Thymus (tissue), 14 donors: ENCODE measurements around the gene SFT2D2. TPM values are rescaled to one million over a fixed set of nuclear protein-coding genes. Genes with fewer than 3 reads are reported as not detected.
"Not testable (repeated sequence)": the region's sequence is repeated elsewhere in the genome, so short reads cannot be mapped to it uniquely, and the experiment has no call there.

ENCODE experiments used
- DNase-seq, 9 donors: peaks; one replicate each; pipeline ENCODE4 v3.0.0-alpha.2; 2013; ENCODE audit warnings: low spot score in 9 of 9, low read depth in 6 of 9, missing footprints in 1 of 9
- H3K27ac ChIP-seq, 2 donors: one replicate each; pipeline ENCODE4 v1.5.1; 2013; ENCODE audit warnings: control low read depth in 1 of 2, low read depth in 1 of 2, low read length in 1 of 2, mild to moderate bottlenecking in 1 of 2, moderate library complexity in 1 of 2
- H3K27me3 ChIP-seq, 2 donors: one replicate each; pipeline ENCODE4 v1.5.1; 2013; ENCODE audit warnings: low read length in 1 of 2; ENCODE audit not compliant: control insufficient read depth in 2 of 2, insufficient read depth in 1 of 2
- H3K36me3 ChIP-seq, 2 donors: one replicate each; pipeline ENCODE4 v1.5.1; 2013; ENCODE audit warnings: low read length in 1 of 2, mild to moderate bottlenecking in 1 of 2, moderate library complexity in 1 of 2; ENCODE audit not compliant: control insufficient read depth in 2 of 2, insufficient read depth in 2 of 2
- H3K4me1 ChIP-seq, 2 donors: one replicate each; pipeline ENCODE4 v1.5.1; 2013; ENCODE audit warnings: low read length in 2 of 2; ENCODE audit not compliant: control insufficient read depth in 2 of 2, insufficient read depth in 2 of 2
- H3K4me3 ChIP-seq, 2 donors: one replicate each; pipeline ENCODE4 v1.5.1; 2013; ENCODE audit warnings: low read length in 2 of 2, control low read depth in 1 of 2, mild to moderate bottlenecking in 1 of 2
- H3K9me3 ChIP-seq, 2 donors: one replicate each; pipeline ENCODE4 v1.5.1; 2013; ENCODE audit warnings: low read length in 1 of 2, mild to moderate bottlenecking in 1 of 2; ENCODE audit not compliant: control insufficient read depth in 2 of 2, insufficient read depth in 1 of 2
- WGBS: extraction: QIAGEN DNeasy Blood & Tissue Kit; methylation state at CpG from one replicate; pipeline ENCODE4 v1.1.7; 2013; 5-methylcytosine and 5-hydroxymethylcytosine counted together
- long read RNA-seq, 10 donors: transcript quantifications; one replicate each; lab custom pipeline, GENCODE V29; 2026
- polyA plus RNA-seq: library from polyadenylated mRNA; stranded (reverse); fragments of 200-250 nt; gene quantifications from one replicate; pipeline ENCODE4 v1.2.3, GENCODE V29; 2013
- total RNA-seq: library from RNA; stranded (reverse); fragments of 120-200 nt; gene quantifications from one replicate; pipeline ENCODE4 v1.2.4, GENCODE V29; 2013
- donor health status: healthy.

SFT2D2 gene
- 12.6 TPM for total RNA-seq
- polyA plus RNA-seq = 11.0 TPM
- long read RNA-seq, donor 1 = 0 reads
- long read RNA-seq, donor 2, full-length matches to known transcripts = 8 of 8 reads
- long read RNA-seq, donor 2, partial matches to known transcripts = 0 of 8 reads
- long read RNA-seq, donor 2, other reads (novel, unspliced or antisense) = 0 of 8 reads
- long read RNA-seq, donor 3, full-length matches to known transcripts = 1 of 1 reads
- long read RNA-seq, donor 3, partial matches to known transcripts = 0 of 1 reads
- long read RNA-seq, donor 3, other reads (novel, unspliced or antisense) = 0 of 1 reads
- long read RNA-seq, donor 4, full-length matches to known transcripts = 2 of 2 reads
- long read RNA-seq, donor 4, partial matches to known transcripts = 0 of 2 reads
- long read RNA-seq, donor 4, other reads (novel, unspliced or antisense) = 0 of 2 reads
- long read RNA-seq, donor 5, full-length matches to known transcripts = 6 of 6 reads
- long read RNA-seq, donor 5, partial matches to known transcripts = 0 of 6 reads
- long read RNA-seq, donor 5, other reads (novel, unspliced or antisense) = 0 of 6 reads
- long read RNA-seq, donor 6, full-length matches to known transcripts = 3 of 3 reads
- long read RNA-seq, donor 6, partial matches to known transcripts = 0 of 3 reads
- long read RNA-seq, donor 6, other reads (novel, unspliced or antisense) = 0 of 3 reads
- long read RNA-seq, donor 7, full-length matches to known transcripts = 2 of 2 reads
- long read RNA-seq, donor 7, partial matches to known transcripts = 0 of 2 reads
- long read RNA-seq, donor 7, other reads (novel, unspliced or antisense) = 0 of 2 reads
- long read RNA-seq, donor 8, full-length matches to known transcripts = 3 of 3 reads
- long read RNA-seq, donor 8, partial matches to known transcripts = 0 of 3 reads
- long read RNA-seq, donor 8, other reads (novel, unspliced or antisense) = 0 of 3 reads
- long read RNA-seq, donor 9, full-length matches to known transcripts = 1 of 1 reads
- long read RNA-seq, donor 9, partial matches to known transcripts = 0 of 1 reads
- long read RNA-seq, donor 9, other reads (novel, unspliced or antisense) = 0 of 1 reads
- long read RNA-seq, donor 10, full-length matches to known transcripts = 1 of 1 reads
- long read RNA-seq, donor 10, partial matches to known transcripts = 0 of 1 reads
- long read RNA-seq, donor 10, other reads (novel, unspliced or antisense) = 0 of 1 reads

- peak within 1 kb of the TSS; percentile 68 to 90 for H3K4me3 ChIP-seq
- no peaks in the 10 kb centered on the region for H3K27me3 ChIP-seq
- peaks cover 0 to 3% of the 10 kb centered on the region in 2 donors for H3K9me3 ChIP-seq
- peak within 1 kb of the TSS; percentile 77 to 81 for H3K27ac ChIP-seq
- peaks cover 9 to 10% of the 10 kb centered on the region in 2 donors for H3K36me3 ChIP-seq
- WGBS = 2% methylated on average over 58 of the region's 58 CpGs
- DNase-seq = peak; percentile 46 to 91 (median 77)
- peaks cover 17 to 34% of the 10 kb centered on the region in 2 donors for H3K4me1 ChIP-seq
Observed at GRCh38 chr1:168225476-168226190, at the start of gene SFT2D2. Gene SFT2D2 (plus strand): TSS chr1:168226004. CDS start chr1:168226080, 76 bp downstream.

- DNase-seq = peak in 1 of 9 donors; percentile 7
- Histone ChIP-seq H3K9me3 (peaks cover 0 to 2% of the 10 kb centered on the region in 2 donors), H3K4me3 (peak overlapping the region; percentile 68 to 96), H3K27ac (peak overlapping the region; percentile 86 to 88), H3K4me1 (peaks cover 4 to 11% of the 10 kb centered on the region in 2 donors), H3K36me3 (peaks cover 0 to 3% of the 10 kb centered on the region in 2 donors), H3K27me3 (no peaks in the 10 kb centered on the region)
- WGBS = 74% methylated on average over 5 of the region's 5 CpGs
Observed at GRCh38 chr1:168178227-168178637, 47.6 kb upstream of the SFT2D2 start.

- Histone ChIP-seq H3K27me3 (no peaks in the 10 kb centered on the region), H3K4me1 (peaks cover 4 to 11% of the 10 kb centered on the region in 2 donors), H3K4me3 (peak within 1 kb of the TSS; percentile 68 to 96), H3K9me3 (peaks cover 0 to 2% of the 10 kb centered on the region in 2 donors), H3K27ac (peak within 1 kb of the TSS; percentile 86 to 93), H3K36me3 (peaks cover 1 to 3% of the 10 kb centered on the region in 2 donors)
- WGBS = under 1% methylated on average over 56 of the region's 56 CpGs
- peak; percentile 79 to 97 (median 91) for DNase-seq
Observed at GRCh38 chr1:168178638-168179437, 47.0 kb upstream of the SFT2D2 start, which contains the start of gene TIPRL. Gene TIPRL (plus strand): TSS chr1:168178962. CDS start chr1:168179078, 116 bp downstream.

GRCh38 chr1:168179438-168180147, 46.2 kb upstream of the SFT2D2 start:
- DNase-seq = peak in 4 of 9 donors; percentile 4 to 70 (median 6)
- H3K4me3 ChIP-seq = peak overlapping the region; percentile 68 to 96
- WGBS = 9% methylated on average over 20 of the region's 20 CpGs
- peak overlapping the region; percentile 86 to 93 for H3K27ac ChIP-seq
- peaks cover 0 to 2% of the 10 kb centered on the region in 2 donors for H3K9me3 ChIP-seq
- peaks cover 3 to 5% of the 10 kb centered on the region in 2 donors for H3K36me3 ChIP-seq
- H3K4me1 ChIP-seq = peaks cover 4 to 11% of the 10 kb centered on the region in 2 donors
- H3K27me3 ChIP-seq = no peaks in the 10 kb centered on the region

- H3K27me3 ChIP-seq = no peaks in the 10 kb centered on the region
- peaks cover 3 to 5% of the 10 kb centered on the region in 2 donors for H3K36me3 ChIP-seq
- peaks cover 0 to 2% of the 10 kb centered on the region in 2 donors for H3K9me3 ChIP-seq
- 57% methylated on average over 2 of the region's 2 CpGs for WGBS
- peaks cover 4 to 11% of the 10 kb centered on the region in 2 donors for H3K4me1 ChIP-seq
- no peak overlapping the region for H3K27ac ChIP-seq
- peak in 3 of 9 donors; percentile 4 to 15 (median 14) for DNase-seq
- H3K4me3 ChIP-seq = peak overlapping the region; percentile 68 to 96
Observed at GRCh38 chr1:168180148-168180524, 45.7 kb upstream of the SFT2D2 start.

GRCh38 chr1:168181063-168181720, 44.6 kb upstream of the SFT2D2 start:
- H3K4me3 ChIP-seq, H3K9me3 ChIP-seq, DNase-seq, H3K27me3 ChIP-seq, H3K27ac ChIP-seq, H3K36me3 ChIP-seq: not testable (repeated sequence)
- peaks cover 4 to 11% of the 10 kb centered on the region in 2 donors for H3K4me1 ChIP-seq
- WGBS = 99% methylated on average over 15 of the region's 15 CpGs

GRCh38 chr1:168187177-168187576, 38.6 kb upstream of the SFT2D2 start:
- Histone ChIP-seq H3K36me3 (peaks cover 8 to 30% of the 10 kb centered on the region in 2 donors), H3K4me1 (no peaks in the 10 kb centered on the region)

More at GRCh38 chr1:168187177-168187576, 38.6 kb upstream of the SFT2D2 start:
- H3K27me3 ChIP-seq = no peaks in the 10 kb centered on the region
- no peak overlapping the region for H3K4me3 ChIP-seq
- H3K27ac ChIP-seq = no peak overlapping the region
- no peaks in the 10 kb centered on the region for H3K9me3 ChIP-seq
- no peak for DNase-seq
